ENCODE measurements around the gene PBRM1.
A peak's percentile ranks its signal among the peaks of the same experiment; 100 is the strongest.

Gene PBRM1

GRCh38 chr3:52513281-52513680, 172.4 kb downstream of the PBRM1 start:
- Mint-ChIP-seq H3K36me3 (no peaks in the 10 kb centered on the region), H3K9me3 (no peaks in the 10 kb centered on the region), H3K4me3 (no peak overlapping the region), H3K27ac (no peak overlapping the region), H3K4me1 (no peaks in the 10 kb centered on the region), H3K27me3 (peaks cover 23% of the 10 kb centered on the region)
- ATAC-seq: no peak

- no peak overlapping the region for H3K4me3 Mint-ChIP-seq
- ATAC-seq: no peak
- no peaks in the 10 kb centered on the region for H3K4me1 Mint-ChIP-seq
- no peaks in the 10 kb centered on the region for H3K36me3 Mint-ChIP-seq
- H3K27ac Mint-ChIP-seq: no peak overlapping the region
- no peaks in the 10 kb centered on the region for H3K9me3 Mint-ChIP-seq
- peaks cover 23% of the 10 kb centered on the region for H3K27me3 Mint-ChIP-seq
These were observed 173.0 kb downstream of the PBRM1 start for GRCh38 chr3:52512727-52513126.

GRCh38 chr3:52512105-52512504, 173.6 kb downstream of the PBRM1 start:
- Mint-ChIP-seq H3K4me3 (no peak overlapping the region), H3K27me3 (peaks cover 22% of the 10 kb centered on the region), H3K9me3 (no peaks in the 10 kb centered on the region), H3K4me1 (no peaks in the 10 kb centered on the region), H3K36me3 (no peaks in the 10 kb centered on the region), H3K27ac (no peak overlapping the region)
- ATAC-seq: no peak

DNA sequence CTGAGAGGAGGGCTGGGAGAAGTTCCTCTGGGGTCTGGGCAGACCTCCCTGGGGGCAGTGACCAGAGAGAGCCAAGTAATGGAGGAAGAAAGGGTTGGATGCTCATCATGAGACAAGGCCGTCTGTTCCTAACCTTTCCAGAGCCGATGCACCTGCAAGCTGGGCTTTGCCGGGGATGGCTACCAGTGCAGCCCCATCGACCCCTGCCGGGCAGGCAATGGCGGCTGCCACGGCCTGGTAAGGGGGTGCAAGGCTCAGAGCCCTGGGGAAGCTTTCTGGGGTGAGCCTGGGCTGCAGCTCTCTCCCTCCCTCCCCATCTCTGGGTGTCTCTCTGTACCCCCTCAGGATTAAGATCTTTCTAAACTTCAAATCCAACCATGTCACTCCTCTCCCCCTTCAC, 174.2 kb downstream of the PBRM1 start:
- Mint-ChIP-seq H3K36me3 (no peaks in the 10 kb centered on the region), H3K9me3 (no peaks in the 10 kb centered on the region)
- no peak for ATAC-seq

DNA sequence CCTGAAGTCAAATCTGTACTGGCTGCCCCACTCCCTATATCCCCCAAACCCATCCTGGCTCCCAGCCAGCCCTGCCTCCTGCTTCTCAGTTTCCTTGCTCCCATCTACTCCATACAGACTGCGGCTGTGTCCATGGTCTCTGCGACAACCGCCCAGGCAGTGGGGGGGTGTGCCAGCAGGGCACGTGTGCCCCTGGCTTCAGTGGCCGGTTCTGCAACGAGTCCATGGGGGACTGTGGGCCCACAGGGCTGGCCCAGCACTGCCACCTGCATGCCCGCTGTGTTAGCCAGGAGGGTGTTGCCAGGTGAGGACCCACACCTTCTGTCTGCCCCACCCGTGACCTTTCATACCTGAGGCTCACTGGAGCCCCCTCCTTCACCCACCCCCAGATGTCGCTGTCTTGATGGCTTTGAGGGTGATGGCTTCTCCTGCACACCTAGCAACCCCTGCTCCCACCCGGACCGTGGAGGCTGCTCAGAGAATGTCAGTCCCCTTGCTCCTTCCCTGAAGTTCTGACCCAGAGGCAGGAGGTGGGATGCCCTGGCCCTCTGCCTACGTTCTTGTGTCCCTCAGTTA, 175.9 kb downstream of the PBRM1 start:
- Mint-ChIP-seq H3K4me1 (no peaks in the 10 kb centered on the region), H3K36me3 (no peaks in the 10 kb centered on the region), H3K9me3 (no peaks in the 10 kb centered on the region), H3K27me3 (peaks cover 30% of the 10 kb centered on the region), H3K4me3 (no peak overlapping the region), H3K27ac (no peak overlapping the region)
- no peak for ATAC-seq

More for the DNA sequence above, 174.2 kb downstream of the PBRM1 start:
- peaks cover 16% of the 10 kb centered on the region for H3K27me3 Mint-ChIP-seq
- no peaks in the 10 kb centered on the region for H3K4me1 Mint-ChIP-seq
- no peak overlapping the region for H3K4me3 Mint-ChIP-seq
- H3K27ac Mint-ChIP-seq: no peak overlapping the region

GRCh38 chr3:52507359-52507758, 178.4 kb downstream of the PBRM1 start:
- ATAC-seq: no peak
- H3K27me3 Mint-ChIP-seq: peaks cover 22% of the 10 kb centered on the region
- H3K4me3 Mint-ChIP-seq: no peak overlapping the region
- H3K27ac Mint-ChIP-seq: no peak overlapping the region
- no peaks in the 10 kb centered on the region for H3K9me3 Mint-ChIP-seq
- H3K36me3 Mint-ChIP-seq: no peaks in the 10 kb centered on the region
- H3K4me1 Mint-ChIP-seq: no peaks in the 10 kb centered on the region

DNA sequence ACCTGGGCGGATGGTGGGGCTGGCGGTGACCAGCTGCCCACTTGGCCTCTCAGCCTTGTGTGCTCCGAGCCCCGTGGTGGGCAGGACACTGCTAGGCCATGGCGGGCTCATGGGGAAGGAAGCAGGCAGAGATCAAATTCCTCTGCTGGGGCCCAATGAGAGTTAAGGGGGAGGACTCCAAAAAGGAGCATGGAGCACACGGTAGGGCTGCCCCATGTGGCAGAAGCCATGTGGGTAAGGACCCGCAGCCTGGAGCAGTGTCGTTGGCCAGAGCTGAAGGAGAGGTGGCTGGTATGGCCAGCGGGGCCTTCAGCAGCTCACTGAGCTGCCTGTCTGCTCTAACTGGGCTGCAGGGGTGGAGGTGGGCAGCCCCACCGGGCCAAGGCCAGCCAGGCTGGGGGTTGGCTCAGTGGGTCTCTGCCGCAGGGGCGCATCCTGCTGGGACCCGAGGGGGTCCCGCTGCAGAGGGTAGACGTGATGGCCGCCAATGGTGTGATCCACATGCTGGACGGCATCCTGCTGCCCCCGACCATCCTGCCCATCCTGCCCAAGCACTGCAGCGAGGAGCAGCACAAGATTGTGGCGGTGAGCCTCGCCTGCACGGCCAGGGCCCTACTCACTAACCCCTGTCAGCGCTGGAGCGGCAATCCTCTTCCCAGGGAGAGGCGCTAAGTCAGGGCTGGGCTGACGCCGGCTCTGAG, 179.3 kb downstream of the PBRM1 start:
- Mint-ChIP-seq H3K4me1 (no peaks in the 10 kb centered on the region), H3K27ac (no peak overlapping the region), H3K9me3 (no peaks in the 10 kb centered on the region), H3K4me3 (no peak overlapping the region), H3K36me3 (no peaks in the 10 kb centered on the region), H3K27me3 (peaks cover 22% of the 10 kb centered on the region)
- no peak for ATAC-seq

- ATAC-seq: no peak
- Mint-ChIP-seq H3K4me1 (peaks cover 4% of the 10 kb centered on the region), H3K27me3 (peaks cover 22% of the 10 kb centered on the region), H3K9me3 (no peaks in the 10 kb centered on the region), H3K4me3 (no peak overlapping the region), H3K27ac (no peak overlapping the region), H3K36me3 (no peaks in the 10 kb centered on the region)
These were observed 180.7 kb downstream of the PBRM1 start for GRCh38 chr3:52504977-52505376.

GRCh38 chr3:52503788-52504424, 181.8 kb downstream of the PBRM1 start:
- Mint-ChIP-seq H3K36me3 (no peaks in the 10 kb centered on the region), H3K27ac (no peak overlapping the region), H3K9me3 (no peaks in the 10 kb centered on the region), H3K4me1 (peaks cover 12% of the 10 kb centered on the region), H3K4me3 (no peak overlapping the region), H3K27me3 (peaks cover 22% of the 10 kb centered on the region)
- no peak for ATAC-seq

- Mint-ChIP-seq H3K9me3 (no peaks in the 10 kb centered on the region), H3K27ac (no peak overlapping the region), H3K36me3 (no peaks in the 10 kb centered on the region), H3K4me3 (no peak overlapping the region), H3K27me3 (peaks cover 22% of the 10 kb centered on the region), H3K4me1 (peaks cover 19% of the 10 kb centered on the region)
- ATAC-seq: no peak
These were observed 182.8 kb downstream of the PBRM1 start for GRCh38 chr3:52502808-52503350.

GRCh38 chr3:52502001-52502400, 183.7 kb downstream of the PBRM1 start:
- no peaks in the 10 kb centered on the region for H3K9me3 Mint-ChIP-seq
- ATAC-seq: no peak
- no peak overlapping the region for H3K4me3 Mint-ChIP-seq
- H3K27ac Mint-ChIP-seq: no peak overlapping the region
- H3K4me1 Mint-ChIP-seq: peaks cover 19% of the 10 kb centered on the region
- H3K27me3 Mint-ChIP-seq: peaks cover 22% of the 10 kb centered on the region
- no peaks in the 10 kb centered on the region for H3K36me3 Mint-ChIP-seq

DNA sequence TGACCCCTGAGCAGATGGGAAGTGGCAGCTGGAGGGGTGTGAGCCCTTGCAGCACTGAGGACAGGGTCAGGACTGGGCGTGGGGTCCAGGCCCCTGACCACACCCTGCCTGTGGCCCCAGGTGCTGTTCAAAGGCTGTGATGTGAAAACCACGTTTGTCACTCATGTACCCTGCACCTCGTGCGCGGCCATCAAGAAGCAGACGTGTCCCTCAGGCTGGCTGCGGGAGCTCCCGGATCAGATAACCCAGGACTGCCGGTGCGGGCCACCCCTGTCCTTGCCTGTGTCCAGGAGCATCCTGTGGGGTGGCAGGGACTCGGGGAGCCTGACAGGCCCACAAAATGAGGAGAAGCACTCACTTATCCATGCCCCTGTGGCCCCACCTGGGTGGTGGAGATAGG, 184.7 kb downstream of the PBRM1 start:
- peaks cover 19% of the 10 kb centered on the region for H3K4me1 Mint-ChIP-seq
- no peak overlapping the region for H3K4me3 Mint-ChIP-seq
- no peaks in the 10 kb centered on the region for H3K36me3 Mint-ChIP-seq
- peaks cover 18% of the 10 kb centered on the region for H3K27me3 Mint-ChIP-seq
- no peak for ATAC-seq
- no peak overlapping the region for H3K27ac Mint-ChIP-seq
- H3K9me3 Mint-ChIP-seq: no peaks in the 10 kb centered on the region

GRCh38 chr3:52498137-52499054, 187.3 kb downstream of the PBRM1 start:
- Mint-ChIP-seq H3K4me1 (peaks cover 19% of the 10 kb centered on the region), H3K27me3 (no peaks in the 10 kb centered on the region), H3K27ac (no peak overlapping the region), H3K36me3 (no peaks in the 10 kb centered on the region), H3K9me3 (no peaks in the 10 kb centered on the region), H3K4me3 (no peak overlapping the region)
- peak; percentile 73 for ATAC-seq

- Mint-ChIP-seq H3K4me1 (peaks cover 19% of the 10 kb centered on the region), H3K9me3 (no peaks in the 10 kb centered on the region), H3K27ac (no peak overlapping the region), H3K36me3 (peaks cover 14% of the 10 kb centered on the region), H3K4me3 (no peak overlapping the region), H3K27me3 (no peaks in the 10 kb centered on the region)
- no peak for ATAC-seq
These were observed 189.7 kb downstream of the PBRM1 start for GRCh38 chr3:52495777-52496602.

Measured in stimulated activated memory B cell treated with anti-CD40 and anti-IgM and Interleukin-4, amounts not matched to agents 10 μg/mL and 1 μg/mL and 100 μg/mL, for 72 hours (primary cell).